Gastrocnemius medialis (tissue), 4 donors: ENCODE data around the gene TMEM187. TPM values are rescaled to one million over a fixed set of nuclear protein-coding genes. Genes with fewer than 3 reads are reported as not detected.

Experiments
- ATAC-seq, 2 donors: fragments of 150-250 bp; one replicate each; pipeline ENCODE4 v1.9.1; 2016
- DNase-seq, 2 donors: peaks; one replicate each; pipeline ENCODE4 v3.0.0-alpha.2; 2019
- H3K27ac ChIP-seq, 4 donors: fragments of 200-600 bp; sonication (generic); 1 replicate in 1 of 4; 2 replicates in 3 of 4; pipeline ENCODE4 v1.5.1; 2016 to 2018; ENCODE audit warnings: mild to moderate bottlenecking in 2 of 4, moderate library complexity in 1 of 4
- H3K27me3 ChIP-seq, 3 donors: fragments of 200-600 bp; sonication (generic) in 2 of 3; 1 replicate in 1 of 3; 2 replicates in 2 of 3; pipeline versions ENCODE4 v1.5.1 to v1.6.0; 2016 to 2019; ENCODE audit warnings: mild to moderate bottlenecking in 1 of 3, moderate library complexity in 1 of 3
- H3K36me3 ChIP-seq, 2 donors: fragments of 200-600 bp; sonication (generic) in 1 of 2; one replicate each; pipeline ENCODE4 v1.5.1; 2017 to 2018
- H3K4me1 ChIP-seq, 2 donors: fragments of 200-600 bp; sonication (generic) in 1 of 2; one replicate each; pipeline ENCODE4 v1.5.1; 2016 to 2017; ENCODE audit warnings: mild to moderate bottlenecking in 2 of 2
- H3K4me3 ChIP-seq, 4 donors: fragments of 200-600 bp; sonication (generic) in 3 of 4; 1 replicate in 1 of 4; 2 replicates in 3 of 4; pipeline ENCODE4 v1.5.1; 2016 to 2019; ENCODE audit warnings: mild to moderate bottlenecking in 2 of 4
- H3K9me3 ChIP-seq, 3 donors: fragments of 200-600 bp; sonication (generic) in 2 of 3; 1 replicate in 1 of 3; 2 replicates in 2 of 3; pipeline ENCODE4 v1.5.1; 2016 to 2019
- POLR2A ChIP-seq, 2 donors: fragments of 450-650 bp; IDR thresholded peaks; one replicate each; pipeline ENCODE4 v1.6.1; 2017; ENCODE audit warnings: antibody characterized with exemption in 2 of 2, mild to moderate bottlenecking in 2 of 2, moderate library complexity in 2 of 2
- in situ Hi-C, 4 donors: fragments of 200-750 bp; cut with MboI; loops; one replicate each; pipeline versions ENCODE4 v1.15.0 to v1.8.0; 2017; ENCODE audit warnings: low sequenced_read_pairs in 4 of 4
- intact Hi-C: fragments of 100-400 bp; cut with DNase I; formaldehyde crosslinking; loops from one replicate; pipeline ENCODE4 v1.15.1; 2023; ENCODE audit warnings: low total_unique reads
- total RNA-seq, 4 donors: library from RNA; depleted of rRNA; stranded (reverse); fragments of >200 nt; gene quantifications; one replicate each; pipeline versions ENCODE4 v1.1.0 to v1.2.3, GENCODE V29; 2016
- TF ChIP-seq, protein P1 (sequence below), 5 experiments: fragments of 450-650 bp in 3 of 5; fragments of 200-600 bp in 2 of 5; sonication (generic) in 2 of 5; IDR thresholded peaks in 4 of 5; conservative IDR thresholded peaks in 1 of 5; 1 replicate in 4 of 5; 2 replicates in 1 of 5; pipeline ENCODE4 v1.5.1; 2016 to 2019; ENCODE audit warnings: antibody characterized with exemption in 5 of 5, mild to moderate bottlenecking in 3 of 5, moderate library complexity in 3 of 5

The TMEM187 gene
- total RNA-seq, 4 donors from 2014 or later, result 1.3 to 8.6 (median 3.8) TPM

GRCh38 chrX:153925387-153925738, 47.2 kb upstream of the TMEM187 start:
- intact Hi-C loops, result loop anchor here (5.0 to 10.0 kb wide), 3 partner anchors 122 to 589 kb away; partner anchors contain the start of genes CCNQ and FAM3A
- Histone ChIP-seq H3K9me3 (no peaks in the 10 kb centered on the region), H3K4me1 (peaks cover 10 to 26% of the 10 kb centered on the region in 2 donors), H3K27ac (no peak overlapping the region), H3K36me3 (peaks cover 0 to 3% of the 10 kb centered on the region in 2 donors), H3K27me3 (no peaks in the 10 kb centered on the region), H3K4me3 (peak overlapping the region in 2 of 4 donors; percentile 21 to 65)
- DNase-seq (no peak), ATAC-seq (no peak)
- in situ Hi-C loops, result loop anchor here in 1 of 4 donors (25.0 kb wide), 1 partner anchor 138 kb away; the partner anchor contains the start of genes IDH3G, SRPK3 and SSR4
- TF ChIP-seq POLR2A (IDR thresholded peaks at IDR 0.05), result no peak
- TF ChIP-seq, protein P1, sequence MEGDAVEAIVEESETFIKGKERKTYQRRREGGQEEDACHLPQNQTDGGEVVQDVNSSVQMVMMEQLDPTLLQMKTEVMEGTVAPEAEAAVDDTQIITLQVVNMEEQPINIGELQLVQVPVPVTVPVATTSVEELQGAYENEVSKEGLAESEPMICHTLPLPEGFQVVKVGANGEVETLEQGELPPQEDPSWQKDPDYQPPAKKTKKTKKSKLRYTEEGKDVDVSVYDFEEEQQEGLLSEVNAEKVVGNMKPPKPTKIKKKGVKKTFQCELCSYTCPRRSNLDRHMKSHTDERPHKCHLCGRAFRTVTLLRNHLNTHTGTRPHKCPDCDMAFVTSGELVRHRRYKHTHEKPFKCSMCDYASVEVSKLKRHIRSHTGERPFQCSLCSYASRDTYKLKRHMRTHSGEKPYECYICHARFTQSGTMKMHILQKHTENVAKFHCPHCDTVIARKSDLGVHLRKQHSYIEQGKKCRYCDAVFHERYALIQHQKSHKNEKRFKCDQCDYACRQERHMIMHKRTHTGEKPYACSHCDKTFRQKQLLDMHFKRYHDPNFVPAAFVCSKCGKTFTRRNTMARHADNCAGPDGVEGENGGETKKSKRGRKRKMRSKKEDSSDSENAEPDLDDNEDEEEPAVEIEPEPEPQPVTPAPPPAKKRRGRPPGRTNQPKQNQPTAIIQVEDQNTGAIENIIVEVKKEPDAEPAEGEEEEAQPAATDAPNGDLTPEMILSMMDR (IDR thresholded peaks at IDR 0.05 in 4 of 5, conservative IDR thresholded peaks at IDR 0.05 in 1 of 5), result no peak

DNA sequence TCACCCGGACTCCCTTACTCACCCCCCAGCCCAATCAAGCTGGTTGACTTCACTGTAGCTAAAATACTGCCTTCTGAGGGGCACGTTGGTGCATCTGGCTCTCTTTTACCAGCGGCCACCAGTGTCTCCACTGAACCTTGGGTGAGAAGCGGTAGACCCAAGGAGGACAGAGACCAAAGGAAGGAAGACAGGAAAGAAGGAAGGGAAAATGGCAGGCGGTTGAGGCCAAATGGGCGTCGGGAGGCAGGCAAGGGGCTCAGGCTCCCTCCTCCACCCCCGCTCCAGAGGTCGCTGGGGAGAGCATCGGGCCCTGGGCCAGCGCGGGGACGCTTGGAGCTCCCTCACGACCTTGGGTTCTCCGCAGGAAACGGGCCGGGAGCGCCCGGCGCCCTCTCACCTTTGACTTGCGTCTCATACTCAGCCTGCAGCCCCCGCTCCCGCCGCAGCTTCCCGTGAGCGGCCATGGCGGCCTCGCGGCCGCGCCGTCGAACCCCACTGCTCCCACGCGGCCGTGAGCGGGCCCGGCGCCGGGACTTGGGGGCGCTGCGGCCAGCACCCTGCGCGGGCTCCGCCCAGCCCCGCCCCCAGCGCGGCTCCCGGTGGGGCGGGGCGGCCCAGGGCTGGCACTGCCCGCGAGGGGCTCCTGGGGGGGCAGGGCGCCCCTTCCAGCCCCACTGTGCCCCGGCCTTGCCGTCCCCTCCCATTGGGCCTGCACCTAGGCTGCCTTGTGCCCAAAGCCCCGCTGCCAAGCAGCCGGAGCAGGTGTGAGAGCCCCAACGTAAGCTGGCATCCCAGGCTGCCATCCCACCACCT, 46.6 kb upstream of the TMEM187 start, which contains the start of gene ARHGAP4:
Gene ARHGAP4, minus strand, starts transcription at position 526 of the 813 bp plus-strand sequence. Its CDS starts 62 bp downstream, at position 464.
- Histone ChIP-seq H3K9me3 (no peaks in the 10 kb centered on the region), H3K27ac (peak within 1 kb of the TSS; percentile 85 to 97 (median 90)), H3K36me3 (peaks cover 0 to 8% of the 10 kb centered on the region in 2 donors), H3K4me1 (peaks cover 10 to 25% of the 10 kb centered on the region in 2 donors), H3K4me3 (peak within 1 kb of the TSS; percentile 55 to 74 (median 68)), H3K27me3 (no peaks in the 10 kb centered on the region)
- ATAC-seq (no peak), DNase-seq (no peak)
- intact Hi-C loops (loop anchor here (5.0 to 10.0 kb wide), 3 partner anchors 121 to 589 kb away; partner anchors contain the start of genes CCNQ and FAM3A), in situ Hi-C loops (loop anchor here in 1 of 4 donors (25.0 kb wide), 1 partner anchor 139 kb away; the partner anchor contains the start of genes IDH3G, SRPK3 and SSR4)
- TF ChIP-seq POLR2A (IDR thresholded peaks at IDR 0.05), result no peak
- TF ChIP-seq, protein P1 (IDR thresholded peaks at IDR 0.05 in 4 of 5, conservative IDR thresholded peaks at IDR 0.05 in 1 of 5), result no peak

DNA sequence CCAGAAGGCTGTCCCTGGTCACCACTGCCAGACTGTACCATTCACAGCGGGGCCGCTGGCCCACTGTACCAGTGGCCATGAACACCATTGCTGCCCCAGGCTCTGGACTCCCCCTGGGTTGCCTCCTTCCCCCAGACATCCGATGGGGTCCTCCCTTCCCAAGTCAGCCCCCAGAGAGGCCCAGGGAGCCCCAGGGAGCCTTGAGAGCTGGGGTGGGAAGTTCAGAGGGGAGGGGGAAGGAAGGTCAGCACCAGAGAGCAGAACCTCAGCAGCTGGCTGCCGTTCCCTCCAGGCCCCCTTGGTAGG, 46.0 kb upstream of the TMEM187 start:
- ATAC-seq, result no peak
- intact Hi-C loops (loop anchor here (5.0 to 10.0 kb wide), 3 partner anchors 121 to 588 kb away; partner anchors contain the start of genes CCNQ and FAM3A), in situ Hi-C loops (loop anchor here in 1 of 4 donors (25.0 kb wide), 1 partner anchor 139 kb away; the partner anchor contains the start of genes IDH3G, SRPK3 and SSR4)
- TF ChIP-seq POLR2A (IDR thresholded peaks at IDR 0.05), result no peak
- TF ChIP-seq, protein P1 (IDR thresholded peaks at IDR 0.05 in 4 of 5, conservative IDR thresholded peaks at IDR 0.05 in 1 of 5), result no peak
- Histone ChIP-seq H3K36me3 (peaks cover 0 to 13% of the 10 kb centered on the region in 2 donors), H3K4me3 (peak overlapping the region in 2 of 4 donors; percentile 15 to 65), H3K9me3 (no peaks in the 10 kb centered on the region), H3K27ac (peak overlapping the region; percentile 85 to 97 (median 90)), H3K27me3 (no peaks in the 10 kb centered on the region), H3K4me1 (peaks cover 10 to 21% of the 10 kb centered on the region in 2 donors)
- no peak for DNase-seq

GRCh38 chrX:153926858-153927671, 45.5 kb upstream of the TMEM187 start:
- peaks cover 10 to 17% of the 10 kb centered on the region in 2 donors for H3K4me1 ChIP-seq
- no peaks in the 10 kb centered on the region for H3K9me3 ChIP-seq
- peak overlapping the region; percentile 85 to 97 (median 90) for H3K27ac ChIP-seq
- intact Hi-C loops, result loop anchor here (5.0 to 10.0 kb wide), 3 partner anchors 120 to 588 kb away; partner anchors contain the start of genes CCNQ and FAM3A
- DNase-seq (peak in 1 of 2 donors; percentile 27), ATAC-seq (peak; percentile 8 to 16)
- no peaks in the 10 kb centered on the region for H3K27me3 ChIP-seq
- peak overlapping the region; percentile 55 to 74 (median 68) for H3K4me3 ChIP-seq
- peaks cover 0 to 18% of the 10 kb centered on the region in 2 donors for H3K36me3 ChIP-seq
- peak in 1 of 2 donors; percentile 20 for TF ChIP-seq POLR2A (IDR thresholded peaks at IDR 0.05)
- TF ChIP-seq, protein P1 (IDR thresholded peaks at IDR 0.05 in 4 of 5, conservative IDR thresholded peaks at IDR 0.05 in 1 of 5), result no peak
- in situ Hi-C loops, result loop anchor here in 1 of 4 donors (25.0 kb wide), 1 partner anchor 140 kb away; the partner anchor contains the start of genes IDH3G, SRPK3 and SSR4
